Vagina (tissue), 2 donors: ENCODE data around the gene PAXX.

ENCODE experiments used
- POLR2A ChIP-seq, 2 donors: fragments of 450-650 bp; IDR thresholded peaks; one replicate each; pipeline ENCODE4 v1.6.1; 2017; ENCODE audit warnings: antibody characterized with exemption in 2 of 2, mild to moderate bottlenecking in 2 of 2, moderate library complexity in 2 of 2
- TF ChIP-seq, protein P1 (sequence below), 3 experiments: fragments of 450-650 bp in 2 of 3; fragments of 200-600 bp in 1 of 3; sonication (generic) in 1 of 3; IDR thresholded peaks; one replicate each; pipeline ENCODE4 v1.5.1; 2017 to 2019; ENCODE audit warnings: antibody characterized with exemption in 3 of 3, mild to moderate bottlenecking in 2 of 3, moderate library complexity in 2 of 3

DNA sequence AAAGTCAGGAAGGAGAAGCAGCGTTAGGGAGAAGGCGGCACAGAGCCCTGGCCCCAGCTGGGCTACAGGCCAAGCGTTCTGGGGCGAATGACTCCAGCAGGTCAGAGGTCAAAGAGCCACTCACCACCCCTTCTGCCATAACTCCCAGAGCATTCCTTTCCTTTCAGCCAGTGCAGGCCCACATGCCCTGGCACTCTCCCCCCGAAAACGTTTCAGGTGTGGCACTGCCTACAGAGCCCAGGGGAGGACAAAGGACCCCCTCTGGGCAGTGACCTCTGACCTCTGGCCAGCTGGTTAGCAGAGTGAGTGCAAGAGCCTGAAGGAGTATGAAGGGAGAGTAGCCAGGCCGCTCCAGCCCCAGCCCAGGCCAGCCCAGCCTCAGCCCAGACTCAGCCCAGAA is 30.9 kb downstream of the PAXX start:
- TF ChIP-seq, protein P1, sequence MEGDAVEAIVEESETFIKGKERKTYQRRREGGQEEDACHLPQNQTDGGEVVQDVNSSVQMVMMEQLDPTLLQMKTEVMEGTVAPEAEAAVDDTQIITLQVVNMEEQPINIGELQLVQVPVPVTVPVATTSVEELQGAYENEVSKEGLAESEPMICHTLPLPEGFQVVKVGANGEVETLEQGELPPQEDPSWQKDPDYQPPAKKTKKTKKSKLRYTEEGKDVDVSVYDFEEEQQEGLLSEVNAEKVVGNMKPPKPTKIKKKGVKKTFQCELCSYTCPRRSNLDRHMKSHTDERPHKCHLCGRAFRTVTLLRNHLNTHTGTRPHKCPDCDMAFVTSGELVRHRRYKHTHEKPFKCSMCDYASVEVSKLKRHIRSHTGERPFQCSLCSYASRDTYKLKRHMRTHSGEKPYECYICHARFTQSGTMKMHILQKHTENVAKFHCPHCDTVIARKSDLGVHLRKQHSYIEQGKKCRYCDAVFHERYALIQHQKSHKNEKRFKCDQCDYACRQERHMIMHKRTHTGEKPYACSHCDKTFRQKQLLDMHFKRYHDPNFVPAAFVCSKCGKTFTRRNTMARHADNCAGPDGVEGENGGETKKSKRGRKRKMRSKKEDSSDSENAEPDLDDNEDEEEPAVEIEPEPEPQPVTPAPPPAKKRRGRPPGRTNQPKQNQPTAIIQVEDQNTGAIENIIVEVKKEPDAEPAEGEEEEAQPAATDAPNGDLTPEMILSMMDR (IDR thresholded peaks at IDR 0.05) = no peak
- no peak for TF ChIP-seq POLR2A (IDR thresholded peaks at IDR 0.05)
